Uterus (tissue), 2 donors: Measurements from ENCODE around the gene CRYBB2.

Experiments used
- POLR2A ChIP-seq, 2 donors: fragments of 450-650 bp; IDR thresholded peaks; one replicate each; pipeline ENCODE4 v1.6.1; 2016; ENCODE audit warnings: antibody characterized with exemption in 2 of 2, mild to moderate bottlenecking in 1 of 2, moderate library complexity in 1 of 2
- TF ChIP-seq, protein P1 (sequence below), 4 experiments: fragments of 200-600 bp in 2 of 4; fragments of 450-650 bp in 2 of 4; sonication (generic) in 2 of 4; IDR thresholded peaks; one replicate each; pipeline ENCODE4 v1.5.1; 2016 to 2019; ENCODE audit warnings: antibody characterized with exemption in 4 of 4, mild to moderate bottlenecking in 2 of 4, moderate library complexity in 1 of 4

- TF ChIP-seq POLR2A (IDR thresholded peaks at IDR 0.05) = no peak
- TF ChIP-seq, protein P1, sequence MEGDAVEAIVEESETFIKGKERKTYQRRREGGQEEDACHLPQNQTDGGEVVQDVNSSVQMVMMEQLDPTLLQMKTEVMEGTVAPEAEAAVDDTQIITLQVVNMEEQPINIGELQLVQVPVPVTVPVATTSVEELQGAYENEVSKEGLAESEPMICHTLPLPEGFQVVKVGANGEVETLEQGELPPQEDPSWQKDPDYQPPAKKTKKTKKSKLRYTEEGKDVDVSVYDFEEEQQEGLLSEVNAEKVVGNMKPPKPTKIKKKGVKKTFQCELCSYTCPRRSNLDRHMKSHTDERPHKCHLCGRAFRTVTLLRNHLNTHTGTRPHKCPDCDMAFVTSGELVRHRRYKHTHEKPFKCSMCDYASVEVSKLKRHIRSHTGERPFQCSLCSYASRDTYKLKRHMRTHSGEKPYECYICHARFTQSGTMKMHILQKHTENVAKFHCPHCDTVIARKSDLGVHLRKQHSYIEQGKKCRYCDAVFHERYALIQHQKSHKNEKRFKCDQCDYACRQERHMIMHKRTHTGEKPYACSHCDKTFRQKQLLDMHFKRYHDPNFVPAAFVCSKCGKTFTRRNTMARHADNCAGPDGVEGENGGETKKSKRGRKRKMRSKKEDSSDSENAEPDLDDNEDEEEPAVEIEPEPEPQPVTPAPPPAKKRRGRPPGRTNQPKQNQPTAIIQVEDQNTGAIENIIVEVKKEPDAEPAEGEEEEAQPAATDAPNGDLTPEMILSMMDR (IDR thresholded peaks at IDR 0.05) = no peak
These were observed 3.9 kb downstream of the CRYBB2 start for GRCh38 chr22:25223269-25223850.
